Body of pancreas (tissue), 4 donors: ENCODE measurements around the gene FBXL2.

Experiments used
- POLR2A ChIP-seq, 3 donors: fragments of 450-650 bp; IDR thresholded peaks; one replicate each; pipeline ENCODE4 v1.6.1; 2016; ENCODE audit warnings: antibody characterized with exemption in 3 of 3, mild to moderate bottlenecking in 2 of 3
- TF ChIP-seq, protein P1 (sequence below), 7 experiments: fragments of 450-650 bp in 4 of 7; fragments of 200-600 bp in 3 of 7; sonication (generic) in 3 of 7; IDR thresholded peaks; one replicate each; pipeline ENCODE4 v1.5.1; 2016 to 2019; ENCODE audit warnings: antibody characterized with exemption in 7 of 7

DNA sequence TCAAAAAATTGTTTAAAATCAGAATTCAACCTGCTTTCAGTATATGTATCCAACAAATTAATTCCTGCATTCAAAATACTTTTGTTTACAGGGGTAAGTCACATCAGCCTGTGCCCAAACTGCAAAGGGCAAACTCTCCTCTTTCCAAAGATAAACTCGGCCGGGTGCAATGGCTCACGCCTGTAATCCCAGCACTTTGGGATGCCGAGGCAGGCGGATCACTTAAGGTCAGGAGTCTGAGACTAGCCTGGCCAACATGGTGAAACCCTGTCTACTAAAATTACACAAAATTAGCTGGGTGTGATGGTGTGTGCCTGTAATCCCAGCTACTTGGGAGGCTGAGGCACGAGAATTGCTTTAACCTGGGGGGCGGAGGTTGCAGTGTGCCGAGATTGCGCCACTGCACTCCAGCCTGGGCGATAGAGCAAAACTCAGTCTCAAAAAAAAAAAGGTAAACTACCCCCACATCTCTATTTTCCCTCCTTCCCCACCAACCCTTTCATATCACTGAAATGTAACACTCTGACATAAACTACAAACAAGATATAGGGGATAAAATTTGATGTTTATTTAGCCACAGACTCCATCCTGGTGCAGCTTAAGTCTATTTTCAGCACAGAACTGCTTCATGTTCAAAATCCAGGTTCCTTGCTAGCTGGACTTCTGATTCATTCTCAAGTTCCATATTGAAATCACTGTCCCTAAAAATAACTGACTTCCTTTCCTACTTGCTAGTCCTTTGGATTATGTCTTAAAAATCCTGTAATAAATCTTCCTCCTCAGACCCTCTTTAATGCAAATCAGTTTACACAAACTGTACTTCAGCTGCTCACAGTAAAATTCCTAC is 147.6 kb downstream of the FBXL2 start:
- TF ChIP-seq POLR2A (IDR thresholded peaks at IDR 0.05), result no peak
- TF ChIP-seq, protein P1, sequence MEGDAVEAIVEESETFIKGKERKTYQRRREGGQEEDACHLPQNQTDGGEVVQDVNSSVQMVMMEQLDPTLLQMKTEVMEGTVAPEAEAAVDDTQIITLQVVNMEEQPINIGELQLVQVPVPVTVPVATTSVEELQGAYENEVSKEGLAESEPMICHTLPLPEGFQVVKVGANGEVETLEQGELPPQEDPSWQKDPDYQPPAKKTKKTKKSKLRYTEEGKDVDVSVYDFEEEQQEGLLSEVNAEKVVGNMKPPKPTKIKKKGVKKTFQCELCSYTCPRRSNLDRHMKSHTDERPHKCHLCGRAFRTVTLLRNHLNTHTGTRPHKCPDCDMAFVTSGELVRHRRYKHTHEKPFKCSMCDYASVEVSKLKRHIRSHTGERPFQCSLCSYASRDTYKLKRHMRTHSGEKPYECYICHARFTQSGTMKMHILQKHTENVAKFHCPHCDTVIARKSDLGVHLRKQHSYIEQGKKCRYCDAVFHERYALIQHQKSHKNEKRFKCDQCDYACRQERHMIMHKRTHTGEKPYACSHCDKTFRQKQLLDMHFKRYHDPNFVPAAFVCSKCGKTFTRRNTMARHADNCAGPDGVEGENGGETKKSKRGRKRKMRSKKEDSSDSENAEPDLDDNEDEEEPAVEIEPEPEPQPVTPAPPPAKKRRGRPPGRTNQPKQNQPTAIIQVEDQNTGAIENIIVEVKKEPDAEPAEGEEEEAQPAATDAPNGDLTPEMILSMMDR (IDR thresholded peaks at IDR 0.05), result no peak
